WERI-Rb-1 (cell line): ENCODE measurements around the gene CSGALNACT2.

Source experiments
- DNase-seq: peaks from one replicate; pipeline ENCODE4 v3.0.0-alpha.2; 2020
- H3K27ac ChIP-seq: fragments of 250-450 bp; sonication (Bioruptor Pico); 2 replicates; pipeline ENCODE4 v1.5.1; 2020; ENCODE audit warnings: mild to moderate bottlenecking, moderate library complexity
- H3K27me3 ChIP-seq: fragments of 250-450 bp; sonication (Bioruptor Pico); 2 replicates; pipeline ENCODE4 v1.5.1; 2021; ENCODE audit warnings: mild to moderate bottlenecking, low read depth, moderate library complexity; ENCODE audit not compliant: insufficient read depth, severe bottlenecking
- H3K36me3 ChIP-seq: fragments of 250-450 bp; sonication (Bioruptor Pico); 2 replicates; pipeline ENCODE4 v1.5.1; 2020; ENCODE audit warnings: mild to moderate bottlenecking, moderate library complexity
- H3K4me3 ChIP-seq: 2 replicates; pipeline ENCODE4 v1.5.1; 2011; ENCODE audit warnings: low read depth, mild to moderate bottlenecking, control low read depth, low read length
- H3K9me3 ChIP-seq: fragments of 250-450 bp; sonication (Bioruptor Pico); 2 replicates; pipeline ENCODE4 v1.5.1; 2021; ENCODE audit warnings: mild to moderate bottlenecking, moderate library complexity; ENCODE audit not compliant: severe bottlenecking
- CTCF ChIP-seq: IDR thresholded peaks from 2 replicates; pipeline ENCODE4 v1.5.1; 2011; ENCODE audit warnings: low read depth, mild to moderate bottlenecking, control low read depth, inconsistent platforms, low read length

The CSGALNACT2 gene

DNA sequence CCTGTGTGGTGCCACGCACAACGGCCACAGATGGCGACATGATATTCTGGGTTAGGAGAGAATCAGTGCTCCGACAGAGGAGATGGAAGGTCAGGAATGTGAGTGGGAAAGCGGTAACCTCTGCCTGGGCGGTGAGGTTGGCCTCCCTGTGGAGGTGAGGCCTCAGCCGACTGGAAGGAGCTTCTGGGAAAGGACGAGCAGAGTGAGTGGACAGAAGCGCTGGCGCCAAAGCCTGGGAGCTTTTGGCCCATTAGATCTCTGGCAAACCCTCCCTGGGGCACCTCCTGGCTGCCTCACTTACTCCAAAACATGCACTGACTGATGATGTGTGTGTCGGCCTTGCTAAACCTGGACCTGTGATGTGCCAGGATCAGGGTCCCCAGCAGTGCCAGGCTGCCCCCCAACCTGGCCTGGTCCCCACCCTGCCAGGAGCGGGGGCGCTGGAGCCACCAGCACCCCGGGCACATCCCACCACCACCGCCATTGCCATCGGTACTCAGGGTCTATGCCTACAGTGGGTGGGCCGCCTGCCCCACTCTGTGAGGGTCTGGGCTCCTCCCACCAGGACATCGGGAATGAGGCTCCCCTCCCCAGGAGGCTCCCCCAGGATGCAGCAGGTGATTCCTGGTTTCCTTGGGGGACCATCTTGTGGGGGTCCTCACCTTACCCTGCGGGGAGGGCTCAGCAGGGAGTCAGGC is 77.7 kb downstream of the CSGALNACT2 start:
- no peak for DNase-seq
- H3K36me3 ChIP-seq, result no peaks in the 10 kb centered on the region
- H3K9me3 ChIP-seq, result no peaks in the 10 kb centered on the region
- H3K4me3 ChIP-seq, result no peak overlapping the region
- TF ChIP-seq CTCF, result no peak
- H3K27ac ChIP-seq, result no peak overlapping the region
- H3K27me3 ChIP-seq, result no peaks in the 10 kb centered on the region

- no peak for DNase-seq
- Histone ChIP-seq H3K36me3 (no peaks in the 10 kb centered on the region), H3K27ac (no peak overlapping the region), H3K4me3 (no peak overlapping the region), H3K27me3 (no peaks in the 10 kb centered on the region), H3K9me3 (no peaks in the 10 kb centered on the region)
- TF ChIP-seq CTCF, result no peak
Measured at GRCh38 chr10:43216931-43217562, 78.8 kb downstream of the CSGALNACT2 start.

- Histone ChIP-seq H3K27ac (no peak overlapping the region), H3K4me3 (no peak overlapping the region), H3K27me3 (no peaks in the 10 kb centered on the region), H3K9me3 (no peaks in the 10 kb centered on the region), H3K36me3 (no peaks in the 10 kb centered on the region)
- DNase-seq, result no peak
- TF ChIP-seq CTCF, result no peak
Measured at GRCh38 chr10:43217563-43218205, 79.4 kb downstream of the CSGALNACT2 start.

DNA sequence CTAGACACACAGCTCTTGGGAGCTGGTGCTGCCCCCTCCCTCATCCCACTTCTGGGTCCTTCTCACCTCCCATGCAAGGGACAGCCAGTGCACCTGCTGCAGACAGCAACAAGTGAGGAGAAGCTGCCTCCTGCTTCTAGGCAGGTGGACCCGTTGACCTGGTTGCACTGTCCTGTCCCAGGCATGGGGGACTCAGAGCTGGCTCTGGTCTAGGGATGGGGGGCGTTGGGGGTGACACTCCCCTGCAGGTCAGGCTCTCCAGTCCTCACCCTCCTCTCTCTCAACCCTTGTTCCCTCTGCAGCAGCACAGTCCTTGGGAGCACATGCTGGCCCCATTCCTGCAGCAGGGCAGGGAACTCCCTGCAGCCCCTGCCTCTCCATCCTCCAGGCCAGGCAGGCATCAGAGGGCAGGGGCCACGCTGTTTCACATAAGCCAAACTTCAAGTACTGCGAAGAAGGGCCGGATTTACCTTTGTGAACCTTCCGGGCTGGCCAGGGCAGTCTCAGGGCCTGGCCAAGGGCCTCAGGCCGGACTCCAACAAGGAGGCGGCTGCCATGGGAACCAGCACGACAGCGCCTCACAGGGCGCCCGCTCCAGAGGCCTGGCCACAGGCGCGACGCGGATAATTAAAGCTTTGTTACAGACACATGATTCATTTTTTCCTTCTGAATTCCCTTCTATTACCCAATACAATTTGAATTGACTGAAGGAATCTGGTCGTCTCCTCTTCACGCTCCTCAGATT is 80.1 kb downstream of the CSGALNACT2 start:
- DNase-seq, result no peak
- Histone ChIP-seq H3K27ac (no peak overlapping the region), H3K9me3 (no peaks in the 10 kb centered on the region), H3K36me3 (no peaks in the 10 kb centered on the region), H3K27me3 (no peaks in the 10 kb centered on the region), H3K4me3 (no peak overlapping the region)
- TF ChIP-seq CTCF, result no peak

DNA sequence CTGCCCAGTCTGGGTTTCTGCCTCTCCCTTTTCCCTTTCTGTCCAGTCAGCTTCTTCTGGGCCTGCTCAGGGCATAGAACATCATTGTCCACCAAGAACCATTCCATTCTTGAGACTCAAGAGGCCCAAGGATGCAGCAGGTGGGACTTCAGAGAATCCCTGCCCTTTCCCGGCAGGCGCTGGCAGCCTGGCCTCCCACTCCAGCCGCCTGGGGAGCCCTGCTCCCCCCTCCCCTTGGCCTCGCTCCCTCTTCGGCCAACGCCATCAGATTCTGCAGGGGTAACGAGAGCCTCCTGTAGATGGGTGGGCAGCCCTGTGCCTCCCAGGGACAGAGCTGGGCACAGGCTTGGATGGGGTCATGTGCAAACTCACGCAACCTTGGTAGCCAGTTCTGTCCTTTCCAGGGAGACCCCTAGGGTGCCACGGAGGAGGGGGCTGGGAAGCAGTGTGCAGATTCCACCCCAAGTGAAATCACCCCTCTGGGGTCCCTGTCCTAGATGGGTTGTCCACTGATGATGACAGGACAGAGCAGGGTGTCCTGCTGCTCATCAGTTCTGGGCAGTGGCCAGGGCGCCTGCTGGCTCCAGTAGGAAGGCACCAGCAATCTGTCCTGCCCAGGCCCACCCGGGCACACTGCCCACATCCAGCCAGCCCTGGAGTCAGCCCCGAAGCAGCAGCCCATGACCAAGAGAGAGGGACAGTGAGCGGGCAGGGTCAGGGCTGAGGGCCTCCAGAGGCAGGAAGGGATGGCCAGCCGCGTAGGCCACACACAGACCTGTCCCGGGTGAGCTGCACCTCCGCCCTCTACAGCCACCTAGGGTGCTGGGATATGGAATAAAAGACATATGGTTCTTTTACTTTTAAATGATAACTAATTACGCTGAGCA is 80.9 kb downstream of the CSGALNACT2 start:
- Histone ChIP-seq H3K27ac (no peak overlapping the region), H3K27me3 (no peaks in the 10 kb centered on the region), H3K36me3 (no peaks in the 10 kb centered on the region), H3K9me3 (no peaks in the 10 kb centered on the region), H3K4me3 (no peak overlapping the region)
- DNase-seq, result no peak
- TF ChIP-seq CTCF, result no peak
